ENCODE measurements around the gene CD300A.

CD300A gene

DNA sequence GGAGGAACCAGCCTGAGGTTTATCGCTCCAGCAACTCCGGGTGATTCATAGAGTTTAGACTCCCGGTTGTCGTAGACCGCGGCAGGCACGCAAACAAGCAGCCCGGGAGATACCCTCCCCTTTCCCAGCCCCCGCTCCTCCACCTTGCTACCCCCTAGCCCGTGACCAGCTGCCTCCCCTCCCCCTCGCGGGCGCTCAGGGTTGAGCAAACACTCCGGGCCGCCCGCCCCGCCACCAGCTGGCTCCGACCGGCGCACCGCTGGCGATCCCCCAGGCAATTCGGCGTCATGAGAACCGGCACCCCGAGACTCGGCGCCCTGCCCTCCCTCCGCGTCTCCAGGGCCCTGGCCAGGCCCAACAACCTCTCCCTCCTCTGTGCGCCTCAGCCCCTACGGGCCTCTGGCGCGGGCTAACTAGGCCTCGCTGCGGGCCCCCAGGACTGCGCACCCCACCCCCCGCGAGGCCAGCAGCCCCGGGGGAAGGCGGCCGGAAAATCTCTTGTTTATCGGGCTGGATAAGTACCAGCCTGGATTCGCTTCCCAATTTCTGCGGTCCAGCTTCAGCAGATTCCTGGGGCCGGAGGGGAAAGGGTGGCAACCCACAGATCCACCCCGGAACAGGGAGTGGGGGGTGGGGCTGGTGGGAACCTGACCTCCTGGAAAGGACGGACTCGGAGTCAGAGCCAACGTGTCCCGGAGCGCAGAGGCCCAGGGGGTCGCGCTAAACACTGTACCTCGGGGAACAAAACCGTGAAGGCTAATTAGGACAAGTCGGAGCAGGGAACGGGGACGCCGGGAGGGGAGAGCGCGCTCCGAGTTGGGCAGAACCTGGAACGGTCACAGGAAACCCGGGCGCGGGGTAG is 35.5 kb upstream of the CD300A start:
- Histone ChIP-seq H3K27ac (ENCODE audit: low read depth, low read length) (no peak overlapping the region), H3K36me3 (ENCODE audit: insufficient read depth, low read length) (no peaks in the 10 kb centered on the region), H3K4me1 (ENCODE audit: control insufficient read depth, insufficient read depth, low read length, unreplicated experiment) (peaks cover 4% of the 10 kb centered on the region), H3K4me3 (ENCODE audit: low read depth, low read length) (peak overlapping the region; percentile 52), H3K27me3 (ENCODE audit: insufficient read depth, low read length) (peaks cover 41% of the 10 kb centered on the region), H3K79me2 (ENCODE audit: control insufficient read depth, insufficient read depth, low read length, unreplicated experiment) (no peaks in the 10 kb centered on the region), H2AFZ (ENCODE audit: low read length, unreplicated experiment) (no peak overlapping the region)

DNA sequence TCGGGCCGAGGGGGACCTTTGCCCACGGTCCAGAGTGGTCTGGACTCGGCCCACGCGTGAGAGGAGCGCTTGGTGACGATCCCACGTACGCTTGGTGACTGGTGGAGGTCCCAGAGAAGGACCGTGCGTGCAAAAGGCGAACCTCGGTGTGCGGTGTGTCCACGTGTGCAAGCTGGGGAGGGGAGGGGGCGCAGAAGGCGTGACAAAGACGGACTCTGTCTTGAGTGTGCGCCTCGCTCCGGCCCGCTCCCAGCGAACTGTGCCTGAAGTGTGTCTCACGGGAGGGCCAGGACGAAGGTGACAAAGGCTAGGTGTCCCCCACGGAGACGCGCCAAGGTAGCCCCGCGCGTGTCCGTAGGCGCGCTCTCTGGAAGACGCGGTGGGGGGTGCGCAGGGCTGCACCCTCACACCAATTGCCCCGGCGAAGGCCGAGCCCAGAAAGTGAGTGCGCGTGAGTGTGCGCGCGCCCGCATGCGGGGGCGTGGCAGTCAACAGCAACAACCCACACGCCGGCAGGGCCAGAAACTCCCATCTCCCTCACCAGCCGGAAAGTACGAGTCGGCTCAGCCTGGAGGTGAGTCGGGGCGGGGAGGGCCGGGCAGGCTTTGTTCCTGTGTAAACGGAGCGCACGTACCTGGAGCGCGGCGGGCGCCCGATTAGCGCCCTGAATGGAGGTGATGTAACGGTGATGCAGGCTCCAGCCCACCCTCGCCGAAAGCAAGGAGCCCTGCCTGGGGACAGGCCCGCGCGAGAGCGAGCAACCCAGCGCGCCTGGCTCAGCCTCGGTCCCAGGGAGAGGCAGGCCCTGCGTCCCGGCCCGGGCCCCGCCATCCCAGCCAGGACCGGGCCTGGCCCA is 34.6 kb upstream of the CD300A start, which contains the start of gene GPRC5C:
TSS of gene GPRC5C (plus strand) at position 521 of the 856 bp plus-strand sequence. CDS start 7,689 bp downstream, outside the sequence.
- peaks cover 41% of the 10 kb centered on the region for H3K27me3 ChIP-seq (ENCODE audit: insufficient read depth, low read length)

GRCh38 chr17:74432424-74432690 is 34.1 kb upstream of the CD300A start:
- Histone ChIP-seq H3K27ac (ENCODE audit: low read depth, low read length) (no peak overlapping the region), H3K4me3 (ENCODE audit: low read depth, low read length) (no peak overlapping the region), H3K4me1 (ENCODE audit: control insufficient read depth, insufficient read depth, low read length, unreplicated experiment) (peaks cover 4% of the 10 kb centered on the region), H3K79me2 (ENCODE audit: control insufficient read depth, insufficient read depth, low read length, unreplicated experiment) (no peaks in the 10 kb centered on the region), H3K27me3 (ENCODE audit: insufficient read depth, low read length) (peaks cover 41% of the 10 kb centered on the region), H3K36me3 (ENCODE audit: insufficient read depth, low read length) (no peaks in the 10 kb centered on the region), H2AFZ (ENCODE audit: low read length, unreplicated experiment) (no peak overlapping the region)

More for the DNA sequence above, 34.6 kb upstream of the CD300A start, which contains the start of gene GPRC5C:
- Histone ChIP-seq H3K36me3 (ENCODE audit: insufficient read depth, low read length) (no peaks in the 10 kb centered on the region), H3K4me1 (ENCODE audit: control insufficient read depth, insufficient read depth, low read length, unreplicated experiment) (peaks cover 4% of the 10 kb centered on the region), H2AFZ (ENCODE audit: low read length, unreplicated experiment) (no peak within 1 kb of the TSS), H3K4me3 (ENCODE audit: low read depth, low read length) (peak within 1 kb of the TSS; percentile 52), H3K27ac (ENCODE audit: low read depth, low read length) (no peak within 1 kb of the TSS), H3K79me2 (ENCODE audit: control insufficient read depth, insufficient read depth, low read length, unreplicated experiment) (no peaks in the 10 kb centered on the region)

DNA sequence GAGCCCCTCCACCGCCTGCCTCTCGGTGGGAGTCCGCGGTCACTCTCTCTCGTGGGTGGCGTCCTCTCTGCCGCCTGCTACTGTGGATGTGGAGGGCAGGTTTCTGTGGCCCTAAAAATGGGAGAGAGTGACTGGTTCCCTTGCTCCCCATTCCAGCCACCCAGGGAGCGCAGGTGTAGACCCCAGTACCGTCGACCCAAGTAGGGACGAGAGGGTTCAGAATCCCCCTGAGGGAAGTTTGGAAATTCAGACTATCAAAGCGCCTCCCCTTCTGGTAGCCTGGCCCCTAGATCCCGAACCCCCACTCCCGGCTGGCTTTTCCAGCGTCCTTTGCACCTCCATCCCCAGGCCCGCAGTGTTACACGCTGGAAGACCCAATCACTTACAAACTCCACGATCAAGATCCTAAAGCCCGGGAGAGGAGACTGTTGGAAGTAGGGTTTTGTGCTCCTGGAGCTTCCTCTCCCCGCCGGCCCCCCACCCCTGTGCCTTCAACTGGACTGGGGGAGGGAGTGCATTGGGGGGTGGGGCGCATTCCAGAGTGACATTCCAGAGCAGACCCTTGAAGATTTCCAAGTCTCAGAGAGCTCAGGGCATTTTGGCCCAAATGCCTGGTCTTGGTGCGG is 33.6 kb upstream of the CD300A start:
- Histone ChIP-seq H3K4me1 (ENCODE audit: control insufficient read depth, insufficient read depth, low read length, unreplicated experiment) (peaks cover 4% of the 10 kb centered on the region), H3K4me3 (ENCODE audit: low read depth, low read length) (no peak overlapping the region), H3K79me2 (ENCODE audit: control insufficient read depth, insufficient read depth, low read length, unreplicated experiment) (no peaks in the 10 kb centered on the region), H3K27ac (ENCODE audit: low read depth, low read length) (no peak overlapping the region), H2AFZ (ENCODE audit: low read length, unreplicated experiment) (no peak overlapping the region), H3K36me3 (ENCODE audit: insufficient read depth, low read length) (no peaks in the 10 kb centered on the region), H3K27me3 (ENCODE audit: insufficient read depth, low read length) (peaks cover 41% of the 10 kb centered on the region)

DNA sequence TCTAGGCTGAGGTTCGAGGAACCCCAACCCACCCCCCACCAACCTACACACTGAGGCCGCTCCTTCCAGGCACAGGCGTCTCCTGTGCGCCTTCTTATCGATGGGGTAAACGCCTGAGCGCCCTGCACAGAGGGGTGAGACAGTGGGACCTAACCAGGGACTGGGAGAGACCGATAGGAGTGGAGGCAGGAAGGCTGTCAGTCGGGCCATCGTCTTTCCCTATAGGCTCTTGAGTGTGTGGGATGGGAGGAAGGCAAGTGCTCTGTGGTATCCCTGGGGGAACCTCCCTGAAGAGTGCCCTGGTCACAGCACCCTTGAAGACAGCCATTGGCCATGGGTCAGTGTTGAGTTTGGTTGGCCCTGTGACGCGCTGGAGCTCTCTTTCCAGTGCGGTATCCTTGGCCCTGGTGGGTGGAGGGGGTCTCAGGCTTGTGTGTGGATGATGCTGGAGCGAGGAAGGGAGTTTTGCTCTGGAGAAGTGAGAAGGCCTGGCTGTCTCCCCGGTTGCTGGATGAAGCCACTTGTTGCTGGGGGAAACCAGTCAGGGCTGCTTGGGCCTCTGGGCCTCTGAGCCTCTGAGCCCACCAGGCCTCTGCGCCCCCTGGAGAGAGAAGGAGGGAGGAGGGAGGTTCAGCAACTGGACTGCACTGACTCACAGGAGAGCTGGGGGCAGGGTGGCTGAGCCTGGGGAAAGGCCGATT is 32.9 kb upstream of the CD300A start:
- Histone ChIP-seq H3K4me1 (ENCODE audit: control insufficient read depth, insufficient read depth, low read length, unreplicated experiment) (peaks cover 4% of the 10 kb centered on the region), H3K27me3 (ENCODE audit: insufficient read depth, low read length) (peaks cover 41% of the 10 kb centered on the region), H3K27ac (ENCODE audit: low read depth, low read length) (no peak overlapping the region), H2AFZ (ENCODE audit: low read length, unreplicated experiment) (no peak overlapping the region), H3K4me3 (ENCODE audit: low read depth, low read length) (no peak overlapping the region), H3K36me3 (ENCODE audit: insufficient read depth, low read length) (no peaks in the 10 kb centered on the region), H3K79me2 (ENCODE audit: control insufficient read depth, insufficient read depth, low read length, unreplicated experiment) (no peaks in the 10 kb centered on the region)

- Histone ChIP-seq H3K36me3 (ENCODE audit: insufficient read depth, low read length) (no peaks in the 10 kb centered on the region), H3K79me2 (ENCODE audit: control insufficient read depth, insufficient read depth, low read length, unreplicated experiment) (no peaks in the 10 kb centered on the region), H2AFZ (ENCODE audit: low read length, unreplicated experiment) (no peak overlapping the region), H3K4me3 (ENCODE audit: low read depth, low read length) (no peak overlapping the region), H3K27me3 (ENCODE audit: insufficient read depth, low read length) (peaks cover 35% of the 10 kb centered on the region), H3K27ac (ENCODE audit: low read depth, low read length) (no peak overlapping the region), H3K4me1 (ENCODE audit: control insufficient read depth, insufficient read depth, low read length, unreplicated experiment) (peaks cover 4% of the 10 kb centered on the region)
These were observed 30.6 kb upstream of the CD300A start for GRCh38 chr17:74435775-74436359.

DNA sequence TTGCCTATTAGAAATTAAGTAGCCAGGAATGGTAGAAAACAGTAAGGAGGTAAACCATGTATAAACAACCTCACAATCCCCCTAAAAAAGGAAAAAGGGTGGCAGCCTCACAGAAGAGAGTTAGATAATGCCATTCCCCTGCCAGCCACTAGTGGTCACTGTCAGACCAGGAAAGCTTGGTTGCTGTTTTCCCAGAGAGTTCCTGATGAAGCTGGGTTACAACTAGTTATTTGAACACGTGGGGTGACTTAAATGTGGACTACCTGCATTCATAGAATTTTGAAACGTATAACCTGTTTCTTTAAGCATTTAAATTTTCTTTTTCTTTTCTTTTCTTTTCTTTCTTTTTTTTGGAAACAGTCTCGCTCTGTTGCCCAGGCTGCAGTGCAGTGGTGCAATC is 28.7 kb upstream of the CD300A start:
- no peak overlapping the region for H3K4me3 ChIP-seq (ENCODE audit: low read depth, low read length)
- H3K79me2 ChIP-seq (ENCODE audit: control insufficient read depth, insufficient read depth, low read length, unreplicated experiment), result no peaks in the 10 kb centered on the region
- H3K27me3 ChIP-seq (ENCODE audit: insufficient read depth, low read length), result peaks cover 17% of the 10 kb centered on the region
- H3K27ac ChIP-seq (ENCODE audit: low read depth, low read length), result no peak overlapping the region
- no peaks in the 10 kb centered on the region for H3K36me3 ChIP-seq (ENCODE audit: insufficient read depth, low read length)
- H2AFZ ChIP-seq (ENCODE audit: low read length, unreplicated experiment), result no peak overlapping the region
- no peaks in the 10 kb centered on the region for H3K4me1 ChIP-seq (ENCODE audit: control insufficient read depth, insufficient read depth, low read length, unreplicated experiment)

- Histone ChIP-seq H3K79me2 (ENCODE audit: control insufficient read depth, insufficient read depth, low read length, unreplicated experiment) (no peaks in the 10 kb centered on the region), H2AFZ (ENCODE audit: low read length, unreplicated experiment) (no peak overlapping the region), H3K36me3 (ENCODE audit: insufficient read depth, low read length) (no peaks in the 10 kb centered on the region), H3K27ac (ENCODE audit: low read depth, low read length) (no peak overlapping the region), H3K4me1 (ENCODE audit: control insufficient read depth, insufficient read depth, low read length, unreplicated experiment) (peaks cover 4% of the 10 kb centered on the region), H3K27me3 (ENCODE audit: insufficient read depth, low read length) (no peaks in the 10 kb centered on the region), H3K4me3 (ENCODE audit: low read depth, low read length) (no peak overlapping the region)
These were observed 26.5 kb upstream of the CD300A start for GRCh38 chr17:74439691-74440567.

DNA sequence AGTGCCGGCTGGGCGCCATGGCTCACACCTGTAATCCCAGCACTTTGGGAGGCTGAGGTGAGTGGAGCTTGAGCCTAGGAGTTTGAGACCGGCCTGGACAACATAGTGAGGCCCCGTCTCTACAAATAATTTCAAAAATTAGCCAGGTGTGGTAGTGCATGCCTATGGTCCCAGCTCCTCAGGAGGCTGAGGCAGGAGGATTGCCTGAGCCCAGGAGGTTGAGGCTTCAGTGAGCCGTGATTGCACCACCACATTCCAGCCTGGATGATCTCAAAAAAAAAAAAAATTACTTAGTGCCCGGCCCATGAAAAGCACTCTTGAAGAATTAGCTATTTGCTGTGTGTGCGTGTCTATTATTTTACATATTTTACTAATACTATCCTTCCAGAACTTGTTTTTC is 24.9 kb upstream of the CD300A start:
- no peak overlapping the region for H3K27ac ChIP-seq (ENCODE audit: low read depth, low read length)
- no peak overlapping the region for H3K4me3 ChIP-seq (ENCODE audit: low read depth, low read length)
- H2AFZ ChIP-seq (ENCODE audit: low read length, unreplicated experiment), result no peak overlapping the region
- no peaks in the 10 kb centered on the region for H3K79me2 ChIP-seq (ENCODE audit: control insufficient read depth, insufficient read depth, low read length, unreplicated experiment)
- H3K36me3 ChIP-seq (ENCODE audit: insufficient read depth, low read length), result no peaks in the 10 kb centered on the region
- H3K4me1 ChIP-seq (ENCODE audit: control insufficient read depth, insufficient read depth, low read length, unreplicated experiment), result peaks cover 4% of the 10 kb centered on the region
- H3K27me3 ChIP-seq (ENCODE audit: insufficient read depth, low read length), result no peaks in the 10 kb centered on the region
